ENCODE results near the gene KRT222. TPM values are rescaled to one million over a fixed set of nuclear protein-coding genes. Genes with fewer than 3 reads are reported as not detected.

The KRT222 gene
- total and polyA plus RNA-seq, 7 donors: 0.35 to 5.0 (median 3.6) TPM; not detected in 1

- Histone ChIP-seq H3K9me3 (no peaks in the 10 kb centered on the region), H3K36me3 (no peaks in the 10 kb centered on the region), H3K27ac (no peak overlapping the region), H3K27me3 (peaks cover 0 to 30% (median 3%) of the 10 kb centered on the region in 3 donors), H3K4me3 (no peak overlapping the region), H3K4me1 (no peaks in the 10 kb centered on the region)
- DNase-seq: no peak
- 70 to 84% methylated on average over 3 of the region's 3 CpGs for WGBS, 2 donors
- no peak for TF ChIP-seq POLR2AphosphoS5 (IDR thresholded peaks at IDR 0.05)
- intact Hi-C loops (cut with DNase I): no loop called here
These were observed 37.3 kb upstream of the KRT222 start for GRCh38 chr17:40702271-40702670.

DNA sequence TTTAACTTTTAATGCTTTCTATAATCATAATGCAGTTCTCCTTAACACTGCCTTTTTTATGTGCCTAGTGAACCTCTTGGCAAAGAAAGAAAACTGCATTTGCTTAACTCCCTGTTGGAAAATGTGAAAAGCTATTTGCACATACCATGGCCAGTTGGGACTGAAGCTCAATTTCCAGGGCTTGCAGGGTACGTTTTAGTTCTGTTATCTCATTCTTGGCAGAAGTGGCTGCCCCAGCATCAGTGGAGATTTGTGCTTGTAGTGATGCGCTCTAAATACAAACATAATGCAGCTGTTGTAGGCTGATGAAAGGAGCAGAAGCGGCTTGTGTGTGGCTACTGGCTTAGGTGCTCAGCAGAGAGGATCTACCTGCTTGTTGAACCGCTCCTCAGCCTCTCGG lies 34.9 kb upstream of the KRT222 start:
- WGBS, 2 donors: 65 to 73% methylated on average over 5 of the region's 5 CpGs
- no peaks in the 10 kb centered on the region for H3K4me1 ChIP-seq
- H3K9me3 ChIP-seq: no peaks in the 10 kb centered on the region
- no peak overlapping the region for H3K27ac ChIP-seq
- H3K27me3 ChIP-seq: peaks cover 0 to 22% (median 3%) of the 10 kb centered on the region in 3 donors
- H3K36me3 ChIP-seq: no peaks in the 10 kb centered on the region
- no peak for DNase-seq
- TF ChIP-seq POLR2AphosphoS5 (IDR thresholded peaks at IDR 0.05): no peak
- TF ChIP-seq POLR2A (IDR thresholded peaks at IDR 0.05): no peak
- TF ChIP-seq EP300 (IDR thresholded peaks at IDR 0.05): no peak
- TF ChIP-seq, protein P1, sequence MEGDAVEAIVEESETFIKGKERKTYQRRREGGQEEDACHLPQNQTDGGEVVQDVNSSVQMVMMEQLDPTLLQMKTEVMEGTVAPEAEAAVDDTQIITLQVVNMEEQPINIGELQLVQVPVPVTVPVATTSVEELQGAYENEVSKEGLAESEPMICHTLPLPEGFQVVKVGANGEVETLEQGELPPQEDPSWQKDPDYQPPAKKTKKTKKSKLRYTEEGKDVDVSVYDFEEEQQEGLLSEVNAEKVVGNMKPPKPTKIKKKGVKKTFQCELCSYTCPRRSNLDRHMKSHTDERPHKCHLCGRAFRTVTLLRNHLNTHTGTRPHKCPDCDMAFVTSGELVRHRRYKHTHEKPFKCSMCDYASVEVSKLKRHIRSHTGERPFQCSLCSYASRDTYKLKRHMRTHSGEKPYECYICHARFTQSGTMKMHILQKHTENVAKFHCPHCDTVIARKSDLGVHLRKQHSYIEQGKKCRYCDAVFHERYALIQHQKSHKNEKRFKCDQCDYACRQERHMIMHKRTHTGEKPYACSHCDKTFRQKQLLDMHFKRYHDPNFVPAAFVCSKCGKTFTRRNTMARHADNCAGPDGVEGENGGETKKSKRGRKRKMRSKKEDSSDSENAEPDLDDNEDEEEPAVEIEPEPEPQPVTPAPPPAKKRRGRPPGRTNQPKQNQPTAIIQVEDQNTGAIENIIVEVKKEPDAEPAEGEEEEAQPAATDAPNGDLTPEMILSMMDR (IDR thresholded peaks at IDR 0.05): no peak
- no peak overlapping the region for H3K4me3 ChIP-seq
- intact Hi-C loops (cut with DNase I): no loop called here

- peaks cover 0 to 17% (median 3%) of the 10 kb centered on the region in 3 donors for H3K27me3 ChIP-seq
- H3K9me3 ChIP-seq: no peaks in the 10 kb centered on the region
- H3K4me1 ChIP-seq: no peaks in the 10 kb centered on the region
- DNase-seq: no peak
- intact Hi-C loops (cut with DNase I): no loop called here
- H3K36me3 ChIP-seq: no peaks in the 10 kb centered on the region
- no peak overlapping the region for H3K27ac ChIP-seq
- WGBS, 2 donors: 74 to 85% methylated on average over 9 of the region's 9 CpGs
- no peak for TF ChIP-seq POLR2A (IDR thresholded peaks at IDR 0.05)
- no peak for TF ChIP-seq EP300 (IDR thresholded peaks at IDR 0.05)
- TF ChIP-seq, protein P1 (IDR thresholded peaks at IDR 0.05): no peak
- TF ChIP-seq POLR2AphosphoS5 (IDR thresholded peaks at IDR 0.05): no peak
- H3K4me3 ChIP-seq: no peak overlapping the region
These were observed 34.4 kb upstream of the KRT222 start for GRCh38 chr17:40699371-40699770.

- 70 to 79% methylated on average over 7 of the region's 7 CpGs for WGBS, 2 donors
- TF ChIP-seq POLR2AphosphoS5 (IDR thresholded peaks at IDR 0.05): no peak
- TF ChIP-seq, protein P1 (IDR thresholded peaks at IDR 0.05): no peak
- TF ChIP-seq POLR2A (IDR thresholded peaks at IDR 0.05): no peak
- TF ChIP-seq EP300 (IDR thresholded peaks at IDR 0.05): no peak
- intact Hi-C loops (cut with DNase I): no loop called here
- H3K27me3 ChIP-seq: peaks cover 0 to 16% (median 3%) of the 10 kb centered on the region in 3 donors
- no peak overlapping the region for H3K4me3 ChIP-seq
- DNase-seq: no peak
- no peaks in the 10 kb centered on the region for H3K36me3 ChIP-seq
- H3K4me1 ChIP-seq: no peaks in the 10 kb centered on the region
- H3K9me3 ChIP-seq: no peaks in the 10 kb centered on the region
- no peak overlapping the region for H3K27ac ChIP-seq
These were observed 32.3 kb upstream of the KRT222 start for GRCh38 chr17:40697297-40697696.

GRCh38 chr17:40696651-40697072 lies 31.7 kb upstream of the KRT222 start:
- DNase-seq: no peak
- H3K27me3 ChIP-seq: peaks cover 0 to 16% (median 3%) of the 10 kb centered on the region in 3 donors
- intact Hi-C loops (cut with DNase I): no loop called here
- no peaks in the 10 kb centered on the region for H3K4me1 ChIP-seq
- no peak overlapping the region for H3K4me3 ChIP-seq
- 40 to 71% methylated on average over 3 of the region's 3 CpGs for WGBS, 2 donors
- H3K36me3 ChIP-seq: no peaks in the 10 kb centered on the region
- no peak overlapping the region for H3K27ac ChIP-seq
- TF ChIP-seq, protein P1 (IDR thresholded peaks at IDR 0.05): no peak
- no peak for TF ChIP-seq POLR2AphosphoS5 (IDR thresholded peaks at IDR 0.05)
- no peak for TF ChIP-seq POLR2A (IDR thresholded peaks at IDR 0.05)
- no peak for TF ChIP-seq EP300 (IDR thresholded peaks at IDR 0.05)
- no peaks in the 10 kb centered on the region for H3K9me3 ChIP-seq
